Heart left ventricle (tissue), 16 donors: ENCODE data around the gene ABCC9. TPM values are rescaled to one million over a fixed set of nuclear protein-coding genes. Genes with fewer than 3 reads are reported as not detected.

Experiments
- ATAC-seq, 4 donors: fragments of 200-7000 bp; cut with Tn5 transposase; one replicate each; pipeline ENCODE4 v1.9.1; 2020 to 2022; ENCODE audit warnings: moderate library complexity in 4 of 4, mild to moderate bottlenecking in 3 of 4, moderate number of reproducible peaks in 1 of 4
- DNase-seq, 5 donors: peaks; one replicate each; pipeline ENCODE4 v3.0.0-alpha.2; 2020
- H3K27ac ChIP-seq, 12 donors: fragments of 200-600 bp; sonication (generic) in 4 of 12; one replicate each; pipeline versions ENCODE4 v1.5.0 to v1.8.0; 2016 to 2022; ENCODE audit warnings: mild to moderate bottlenecking in 2 of 12
- H3K27me3 ChIP-seq, 9 donors: fragments of 200-600 bp; sonication (generic) in 2 of 9; one replicate each; pipeline versions ENCODE4 v1.5.1 to v1.8.0; 2016 to 2022; ENCODE audit warnings: mild to moderate bottlenecking in 3 of 9
- H3K36me3 ChIP-seq, 9 donors: fragments of 200-600 bp; sonication (generic) in 2 of 9; one replicate each; pipeline versions ENCODE4 v1.5.0 to v1.8.0; 2018 to 2022; ENCODE audit warnings: mild to moderate bottlenecking in 2 of 9
- H3K4me1 ChIP-seq, 12 donors: fragments of 200-600 bp; sonication (generic) in 4 of 12; one replicate each; pipeline versions ENCODE4 v1.5.0 to v1.8.0; 2016 to 2022; ENCODE audit warnings: mild to moderate bottlenecking in 3 of 12
- H3K4me3 ChIP-seq, 12 donors: fragments of 200-600 bp; sonication (generic) in 4 of 12; one replicate each; pipeline versions ENCODE4 v1.5.0 to v1.8.0; 2017 to 2022; ENCODE audit warnings: mild to moderate bottlenecking in 9 of 12, moderate library complexity in 4 of 12
- H3K9me3 ChIP-seq, 12 donors: fragments of 200-600 bp; sonication (generic) in 4 of 12; one replicate each; pipeline versions ENCODE4 v1.5.0 to v1.8.0; 2016 to 2022; ENCODE audit warnings: mild to moderate bottlenecking in 1 of 12
- POLR2A ChIP-seq, 2 donors: fragments of 450-650 bp; IDR thresholded peaks; one replicate each; pipeline ENCODE4 v1.6.1; 2017; ENCODE audit warnings: antibody characterized with exemption in 2 of 2, mild to moderate bottlenecking in 2 of 2, moderate library complexity in 2 of 2
- WGBS, 4 donors: extraction: QIAGEN DNeasy Blood & Tissue Kit in 2 of 4; methylation state at CpG; one replicate each; pipeline versions ENCODE4 v1.1.5 to v1.1.7; 2013 to 2018; 5-methylcytosine and 5-hydroxymethylcytosine counted together
- intact Hi-C, 10 donors: fragments of 100-400 bp; cut with DNase I; formaldehyde crosslinking; loops; one replicate each; pipeline versions ENCODE4 v1.11.1 to v1.14.2; 2022
- polyA plus RNA-seq, 2 donors: library from polyadenylated mRNA; stranded (reverse); fragments of 200-250 nt; gene quantifications; one replicate each; pipeline ENCODE4 v1.2.3, GENCODE V29; 2013
- total RNA-seq, 9 donors: library from RNA; depleted of rRNA in 2 of 9; stranded (reverse); fragments of >200 nt in 2 of 9; fragmentation: NEBNext Ultra II Directional in 3 of 9; extraction: Animal tissue kit (Norgen Biotek cat#: 25700) in 3 of 9; gene quantifications; one replicate each; pipeline versions ENCODE4 v1.1.0 to v1.2.4, GENCODE V29; 2016 to 2023
- TF ChIP-seq, protein P1 (sequence below), 12 donors: fragments of 200-600 bp; sonication (generic) in 4 of 12; IDR thresholded peaks; one replicate each; pipeline versions ENCODE4 v1.5.0 to v1.8.0; 2018 to 2022; ENCODE audit warnings: antibody characterized with exemption in 12 of 12, mild to moderate bottlenecking in 5 of 12
- donor health status: ischemic (EF 13 %, LVEDD 7.1; RV severe dilation, severe dysfunction).
- donor health status: healthy with polysubstance abuse.
- donor health status: DM: no; HTN: yes; CAD: no.
- donor health status: DM: no; HTN: no; CAD: no.
- donor health status: ischemic (EF 25% LVEDD 6.9; RV normal size, moderate dysfunction).
- donor health status: ischemic (EF 25% LVEDD 5.7; RV mildly dilated, moderate dysfunction).
- donor health status: healthy.
- donor health status: DM: yes; HTN: yes; CAD: no.
- donor health status: ischemic (EF 35%, LVEDD 5.7; RV mildly dilated, moderate dysfunction).
- donor health status: nonischemic (EF 11% LVEDD 7.7; RV severe dilation, severe dysfunction).
- donor health status: DM: yes; HTN: yes; CAD: no.
- donor health status: PGD.
- donor health status: ischemic (EF 29% LVEDD 5.4; RV normal size, mild dysfunction).
- donor health status: nonischemic (EF 23%, LVEDD 6.1; RV moderate dilation, normal function).

The ABCC9 gene
- total and polyA plus RNA-seq, 11 donors: 14.1 to 103 (median 70.8) TPM

DNA sequence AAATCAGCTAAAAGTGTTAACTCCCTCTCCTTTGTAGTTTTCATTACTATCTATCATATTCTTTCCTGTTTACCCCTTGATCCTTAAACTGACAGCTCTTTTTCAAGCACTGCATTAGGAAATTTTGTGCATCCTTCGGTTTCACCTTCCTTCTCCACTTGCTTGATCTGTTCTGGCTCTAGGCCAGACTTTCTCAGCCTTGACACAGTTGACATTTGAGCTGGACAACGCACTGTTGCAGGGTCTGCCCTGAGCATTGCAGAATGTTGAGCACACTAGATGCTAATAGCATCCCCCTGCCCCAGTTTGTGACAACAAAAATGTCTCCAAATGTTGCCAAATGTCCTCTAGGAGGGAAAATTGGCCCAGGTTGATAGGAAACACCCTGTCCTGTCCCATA lies 91.3 kb downstream of the ABCC9 start:
- no peaks in the 10 kb centered on the region for H3K9me3 ChIP-seq
- peaks cover 0 to 16% (median 5%) of the 10 kb centered on the region in 12 donors for H3K4me1 ChIP-seq
- TF ChIP-seq, protein P1, sequence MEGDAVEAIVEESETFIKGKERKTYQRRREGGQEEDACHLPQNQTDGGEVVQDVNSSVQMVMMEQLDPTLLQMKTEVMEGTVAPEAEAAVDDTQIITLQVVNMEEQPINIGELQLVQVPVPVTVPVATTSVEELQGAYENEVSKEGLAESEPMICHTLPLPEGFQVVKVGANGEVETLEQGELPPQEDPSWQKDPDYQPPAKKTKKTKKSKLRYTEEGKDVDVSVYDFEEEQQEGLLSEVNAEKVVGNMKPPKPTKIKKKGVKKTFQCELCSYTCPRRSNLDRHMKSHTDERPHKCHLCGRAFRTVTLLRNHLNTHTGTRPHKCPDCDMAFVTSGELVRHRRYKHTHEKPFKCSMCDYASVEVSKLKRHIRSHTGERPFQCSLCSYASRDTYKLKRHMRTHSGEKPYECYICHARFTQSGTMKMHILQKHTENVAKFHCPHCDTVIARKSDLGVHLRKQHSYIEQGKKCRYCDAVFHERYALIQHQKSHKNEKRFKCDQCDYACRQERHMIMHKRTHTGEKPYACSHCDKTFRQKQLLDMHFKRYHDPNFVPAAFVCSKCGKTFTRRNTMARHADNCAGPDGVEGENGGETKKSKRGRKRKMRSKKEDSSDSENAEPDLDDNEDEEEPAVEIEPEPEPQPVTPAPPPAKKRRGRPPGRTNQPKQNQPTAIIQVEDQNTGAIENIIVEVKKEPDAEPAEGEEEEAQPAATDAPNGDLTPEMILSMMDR (IDR thresholded peaks at IDR 0.05): no peak
- TF ChIP-seq POLR2A (IDR thresholded peaks at IDR 0.05): no peak
- H3K27ac ChIP-seq: no peak overlapping the region
- intact Hi-C loops: no loop called here
- ATAC-seq (peak in 2 of 4 donors; percentile 62 to 67), DNase-seq (peak in 2 of 5 donors; percentile 12 to 40)
- no peak overlapping the region for H3K4me3 ChIP-seq
- no peaks in the 10 kb centered on the region for H3K27me3 ChIP-seq
- WGBS, 4 donors: 26 to 42% (median 30%) methylated on average over 2 of the region's 2 CpGs
- H3K36me3 ChIP-seq: peaks cover 0 to 59% (median 6%) of the 10 kb centered on the region in 9 donors

DNA sequence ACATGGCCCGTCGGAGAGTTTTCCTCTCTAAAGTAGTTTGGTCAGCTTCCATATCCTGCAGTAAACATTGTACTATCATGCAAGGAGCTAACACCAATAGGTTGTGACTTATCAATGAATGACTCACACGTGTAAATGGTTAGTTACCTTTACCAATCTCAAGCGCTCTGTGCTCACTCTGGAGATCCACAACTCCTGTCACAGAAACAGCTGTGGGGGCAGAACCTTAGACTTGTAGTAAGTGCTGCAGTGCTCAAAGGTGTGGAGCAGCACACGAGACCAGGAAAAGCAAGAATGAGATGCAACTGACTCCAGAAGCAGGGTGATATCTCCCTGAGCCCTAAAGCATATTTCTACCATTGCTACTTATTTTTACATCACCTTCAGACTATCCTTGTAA lies 93.0 kb downstream of the ABCC9 start:
- peaks cover 0 to 16% (median 5%) of the 10 kb centered on the region in 12 donors for H3K4me1 ChIP-seq
- peaks cover 0 to 76% (median 12%) of the 10 kb centered on the region in 9 donors for H3K36me3 ChIP-seq

DNA sequence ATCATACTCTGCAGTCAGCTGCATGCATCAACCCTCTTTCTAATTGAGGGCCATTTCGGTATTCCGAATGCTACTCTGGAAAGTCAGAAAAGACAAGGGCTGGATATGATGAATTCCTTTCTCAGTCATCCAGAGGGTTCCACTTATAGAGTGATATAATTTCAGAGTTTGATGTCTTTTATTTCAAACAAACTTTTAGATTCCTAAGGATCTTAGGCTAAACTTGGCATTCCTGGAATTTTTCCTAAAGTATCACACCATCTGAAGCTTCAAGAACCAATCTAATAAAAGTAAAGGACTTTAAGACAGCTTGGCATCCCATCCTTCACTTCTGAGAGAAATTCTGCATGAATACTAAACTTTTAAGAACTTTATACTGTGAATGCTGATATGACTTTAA lies 97.4 kb downstream of the ABCC9 start:
- ATAC-seq: no peak
- WGBS, 4 donors: 88 to 97% (median 93%) methylated on average over 2 of the region's 2 CpGs
- Histone ChIP-seq H3K27me3 (no peaks in the 10 kb centered on the region), H3K36me3 (peaks cover 0 to 97% (median 27%) of the 10 kb centered on the region in 9 donors), H3K27ac (no peak overlapping the region), H3K4me3 (no peak overlapping the region), H3K4me1 (no peaks in the 10 kb centered on the region), H3K9me3 (no peaks in the 10 kb centered on the region)
- DNase-seq: no peak
- TF ChIP-seq, protein P1 (IDR thresholded peaks at IDR 0.05): no peak
- no peak for TF ChIP-seq POLR2A (IDR thresholded peaks at IDR 0.05)
- intact Hi-C loops: loop anchor here in 1 of 10 donors (5.0 kb wide), 1 partner anchor 71 kb away; the partner anchor contains the start of gene KCNJ8

More for the DNA sequence above, 93.0 kb downstream of the ABCC9 start:
- no peak for ATAC-seq
- H3K9me3 ChIP-seq: no peaks in the 10 kb centered on the region
- intact Hi-C loops: no loop called here
- H3K27ac ChIP-seq: no peak overlapping the region
- no peak for DNase-seq
- 86 to 94% (median 89%) methylated on average over 5 of the region's 5 CpGs for WGBS, 4 donors
- TF ChIP-seq POLR2A (IDR thresholded peaks at IDR 0.05): no peak
- TF ChIP-seq, protein P1 (IDR thresholded peaks at IDR 0.05): no peak
- H3K27me3 ChIP-seq: no peaks in the 10 kb centered on the region
- H3K4me3 ChIP-seq: no peak overlapping the region

DNA sequence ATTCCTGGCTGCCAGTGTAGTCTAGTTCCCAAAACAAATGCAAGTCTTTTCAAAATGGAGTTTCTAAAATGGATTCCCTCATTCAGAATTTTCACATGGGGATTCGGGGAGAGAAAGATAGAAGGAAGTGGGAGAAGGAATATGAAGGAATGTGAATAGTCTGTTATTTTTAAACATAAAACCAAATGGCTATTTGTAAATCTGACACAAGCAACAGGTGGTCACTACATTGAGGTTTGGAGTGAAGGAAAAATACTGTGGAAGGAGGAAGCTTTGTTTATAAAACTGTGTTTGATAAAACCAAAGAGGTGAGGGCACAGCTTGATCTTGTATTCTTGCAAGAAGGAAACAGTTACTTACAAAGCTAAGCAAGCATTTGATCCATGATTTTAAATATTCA lies 101.5 kb downstream of the ABCC9 start:
- ATAC-seq (no peak), DNase-seq (no peak)
- intact Hi-C loops: loop anchor here in 1 of 10 donors (5.0 kb wide), 2 partner anchors 67 to 83 kb away; partner anchors contain the start of gene KCNJ8
- peaks cover 0 to 95% (median 32%) of the 10 kb centered on the region in 9 donors for H3K36me3 ChIP-seq
- H3K4me1 ChIP-seq: no peaks in the 10 kb centered on the region
- no peaks in the 10 kb centered on the region for H3K9me3 ChIP-seq
- H3K27ac ChIP-seq: no peak overlapping the region
- TF ChIP-seq, protein P1 (IDR thresholded peaks at IDR 0.05): no peak
- TF ChIP-seq POLR2A (IDR thresholded peaks at IDR 0.05): no peak
- H3K4me3 ChIP-seq: no peak overlapping the region
- no peaks in the 10 kb centered on the region for H3K27me3 ChIP-seq
- 80 to 89% (median 81%) methylated on average over 1 of the region's 1 CpG for WGBS, 4 donors
